Psoas muscle (tissue), 8 donors: Measurements from ENCODE around the gene PARP3. TPM values are rescaled to one million over a fixed set of nuclear protein-coding genes. Genes with fewer than 3 reads are reported as not detected.
"Not testable (repeated sequence)": the region's sequence is repeated elsewhere in the genome, so short reads cannot be mapped to it uniquely, and the experiment has no call there.

ENCODE experiments used
- ATAC-seq, 4 donors: fragments of 200-7000 bp; cut with Tn5 transposase; one replicate each; pipeline ENCODE4 v1.9.1; 2020; ENCODE audit warnings: moderate library complexity in 3 of 4, mild to moderate bottlenecking in 2 of 4
- DNase-seq, 2 donors: peaks; one replicate each; pipeline ENCODE4 v3.0.0-alpha.2; 2020
- H3K27ac ChIP-seq: fragments of 200-600 bp; one replicate; pipeline ENCODE4 v1.8.0; 2022
- H3K27me3 ChIP-seq, 3 donors: fragments of 200-600 bp in 1 of 3; one replicate each; pipeline versions ENCODE4 v1.6.1 to v1.8.0; 2013 to 2022; ENCODE audit warnings: low read length in 2 of 3, mild to moderate bottlenecking in 2 of 3, moderate library complexity in 1 of 3; ENCODE audit not compliant: insufficient read depth in 3 of 3
- H3K36me3 ChIP-seq, 2 donors: fragments of 200-600 bp in 1 of 2; one replicate each; pipeline versions ENCODE4 v1.6.1 to v1.8.0; 2013 to 2022; ENCODE audit warnings: low read depth in 1 of 2, mild to moderate bottlenecking in 1 of 2, moderate library complexity in 1 of 2; ENCODE audit not compliant: insufficient read depth in 1 of 2
- H3K4me1 ChIP-seq: fragments of 200-600 bp; one replicate; pipeline ENCODE4 v1.8.0; 2022
- H3K4me3 ChIP-seq: fragments of 200-600 bp; one replicate; pipeline ENCODE4 v1.8.0; 2022; ENCODE audit warnings: mild to moderate bottlenecking
- H3K9me3 ChIP-seq: fragments of 200-600 bp; one replicate; pipeline ENCODE4 v1.8.0; 2022
- CTCF ChIP-seq: fragments of 200-600 bp; IDR thresholded peaks from one replicate; pipeline ENCODE4 v1.8.0; 2022; ENCODE audit warnings: antibody characterized with exemption
- WGBS, 3 donors: extraction: QIAGEN DNeasy Blood & Tissue Kit; methylation state at CpG; one replicate each; pipeline versions ENCODE4 v1.1.6 to v1.1.7; 2013; 5-methylcytosine and 5-hydroxymethylcytosine counted together
- intact Hi-C, 2 donors: fragments of 100-400 bp; cut with DNase I; formaldehyde crosslinking; loops; one replicate each; pipeline versions ENCODE4 v1.11.0 to v1.14.2; 2022
- polyA plus RNA-seq, 3 donors: library from polyadenylated mRNA; stranded (reverse); fragments of 200-250 nt; gene quantifications; one replicate each; pipeline ENCODE4 v1.2.3, GENCODE V29; 2013
- total RNA-seq, 4 donors: library from RNA; stranded (reverse); fragmentation: NEBNext Ultra II Directional in 2 of 4; extraction: Animal tissue kit (Norgen Biotek cat#: 25700) in 2 of 4; gene quantifications; one replicate each; pipeline versions ENCODE4 v1.2.1 to v1.2.4, GENCODE V29; 2021 to 2023
- donor health status: healthy with polysubstance abuse.
- donor health status: DM: no; HTN: no; CAD: no; lungs with moderate emphysema.
- donor health status: Bipolar disorder and iron deficiency.
- donor health status: healthy.
- donor health status: DM: yes; HTN: yes; CAD: no.
- donor health status: DM: no; HTN: no; CAD: no.
- donor health status: DM: no; HTN: no; CAD: no.
- donor health status: DM: yes; HTN: yes; CAD: no.

PARP3 gene
- total and polyA plus RNA-seq, 7 donors, result 5.2 to 15.8 (median 11.3) TPM

- H3K27me3 ChIP-seq, result no peaks in the 10 kb centered on the region
- WGBS, 3 donors, result 47 to 49% (median 48%) methylated on average over 5 of the region's 5 CpGs
- DNase-seq, result no peak
- no peak for ATAC-seq
- intact Hi-C loops, result no loop called here
- no peak overlapping the region for H3K4me3 ChIP-seq
- no peak overlapping the region for H3K27ac ChIP-seq
- H3K4me1 ChIP-seq, result no peaks in the 10 kb centered on the region
- H3K9me3 ChIP-seq, result no peaks in the 10 kb centered on the region
- no peak for TF ChIP-seq CTCF
- no peaks in the 10 kb centered on the region for H3K36me3 ChIP-seq
These were observed 25.7 kb upstream of the PARP3 start for GRCh38 chr3:51916418-51916817.

DNA sequence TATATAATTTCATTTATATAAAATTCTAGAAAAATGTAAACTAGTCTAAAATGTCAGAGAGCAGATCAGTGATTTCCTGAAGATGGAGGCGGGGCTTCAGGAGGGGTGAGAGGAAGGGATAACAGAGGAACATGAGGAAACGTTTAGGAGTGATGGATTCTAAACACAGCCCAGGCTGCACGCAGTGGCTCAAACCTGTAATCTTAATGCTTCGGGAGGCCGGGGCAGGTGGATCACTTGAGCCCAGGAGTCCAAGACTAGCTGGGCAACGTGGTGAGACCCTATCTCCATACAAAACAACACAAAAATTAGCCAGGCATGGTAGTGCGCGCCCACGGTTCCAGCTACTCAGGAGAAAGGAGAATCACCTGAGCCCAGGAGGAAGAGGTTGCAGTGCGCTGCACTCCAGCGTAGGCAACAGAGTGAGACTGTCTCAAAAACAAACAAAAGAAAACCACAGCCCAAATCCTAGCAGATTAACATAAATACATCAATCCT is 21.0 kb upstream of the PARP3 start:
- intact Hi-C loops, result no loop called here
- H3K27me3 ChIP-seq, result no peaks in the 10 kb centered on the region
- ATAC-seq, result no peak
- DNase-seq, result no peak
- H3K27ac ChIP-seq, result no peak overlapping the region
- 80 to 84% (median 80%) methylated on average over 11 of the region's 11 CpGs for WGBS, 3 donors
- no peaks in the 10 kb centered on the region for H3K36me3 ChIP-seq
- H3K4me1 ChIP-seq, result peaks cover 3% of the 10 kb centered on the region
- H3K4me3 ChIP-seq, result no peak overlapping the region
- H3K9me3 ChIP-seq, result no peaks in the 10 kb centered on the region
- no peak for TF ChIP-seq CTCF

DNA sequence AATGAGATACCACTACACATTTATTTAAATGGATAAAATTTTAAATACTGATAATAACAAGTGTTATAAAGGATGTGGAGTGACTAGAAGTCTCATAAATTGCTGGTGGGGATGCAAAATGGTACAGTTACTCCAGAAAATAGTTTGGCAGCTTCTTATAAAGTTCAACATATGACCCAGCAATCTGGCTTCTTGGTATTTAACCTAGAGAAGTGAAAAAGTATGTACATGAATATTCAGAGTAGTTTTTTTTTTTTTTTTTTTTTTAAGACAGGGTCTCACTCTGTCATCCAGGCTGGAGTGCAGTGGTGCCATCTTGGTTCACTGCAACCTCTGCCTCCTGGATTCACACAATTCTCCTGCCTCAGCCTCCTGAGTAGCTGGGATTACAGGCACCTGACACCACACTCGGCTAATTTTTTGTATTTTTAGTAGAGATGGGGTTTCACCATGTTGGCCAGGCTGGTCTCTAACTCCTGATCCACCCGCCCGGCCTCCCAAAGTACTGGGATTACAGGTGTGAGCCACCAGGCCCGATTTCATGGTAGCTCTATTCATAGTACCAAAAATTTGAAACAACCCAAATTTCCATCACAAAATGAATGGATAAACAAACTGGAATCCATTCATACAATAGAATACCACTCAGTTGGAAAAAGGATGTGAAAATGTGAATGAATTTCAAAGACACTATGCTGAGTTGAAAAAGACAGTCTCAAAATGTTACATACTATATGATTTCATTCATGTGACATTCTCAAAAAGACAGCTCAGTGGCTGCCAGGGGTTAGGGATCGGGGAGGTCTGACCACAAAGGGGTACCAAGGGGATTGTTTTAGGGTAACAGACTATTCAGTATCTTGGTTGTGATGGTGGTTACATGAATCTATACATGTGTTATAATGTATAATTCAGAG is 14.8 kb upstream of the PARP3 start:
- intact Hi-C loops, result no loop called here
- DNase-seq, result no peak

GRCh38 chr3:51928438-51928837 is 13.7 kb upstream of the PARP3 start:
- Histone ChIP-seq H3K9me3 (no peaks in the 10 kb centered on the region), H3K27ac (no peak overlapping the region), H3K36me3 (peaks cover 0 to 19% of the 10 kb centered on the region in 2 donors), H3K27me3 (no peaks in the 10 kb centered on the region), H3K4me3 (no peak overlapping the region), H3K4me1 (peaks cover 5% of the 10 kb centered on the region)
- TF ChIP-seq CTCF, result no peak
- intact Hi-C loops, result no loop called here
- ATAC-seq, result no peak
- 93 to 97% (median 94%) methylated on average over 7 of the region's 7 CpGs for WGBS, 3 donors
- DNase-seq, result no peak

More for the DNA sequence above, 14.8 kb upstream of the PARP3 start:
- H3K27ac ChIP-seq, result no peak overlapping the region
- TF ChIP-seq CTCF, result no peak
- peaks cover 5% of the 10 kb centered on the region for H3K4me1 ChIP-seq
- no peaks in the 10 kb centered on the region for H3K9me3 ChIP-seq
- ATAC-seq, result no peak
- H3K36me3 ChIP-seq, result peaks cover 0 to 8% of the 10 kb centered on the region in 2 donors
- no peak overlapping the region for H3K4me3 ChIP-seq
- 86 to 90% (median 89%) methylated on average over 5 of the region's 5 CpGs for WGBS, 3 donors
- no peaks in the 10 kb centered on the region for H3K27me3 ChIP-seq

DNA sequence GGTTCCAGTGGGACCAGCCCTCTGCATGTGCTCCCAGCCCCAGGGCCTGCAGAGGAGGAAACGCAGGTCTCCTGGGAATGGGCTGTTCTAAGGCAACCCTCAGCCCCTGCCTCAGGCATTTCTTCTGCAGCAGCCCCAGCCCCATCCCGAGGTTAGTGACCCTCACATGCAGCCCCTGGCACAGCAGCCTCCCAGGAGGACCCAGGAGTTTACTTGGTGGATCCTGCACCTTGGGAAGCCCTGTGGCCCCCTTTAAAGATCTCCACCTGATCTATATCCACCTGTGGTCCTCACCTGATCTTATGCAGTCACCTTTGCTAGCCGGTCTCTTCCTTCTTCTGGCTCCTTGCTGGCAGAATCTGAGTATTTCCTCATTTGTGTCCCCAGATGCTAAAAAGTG is 13.2 kb upstream of the PARP3 start:
- peaks cover 2 to 24% of the 10 kb centered on the region in 2 donors for H3K36me3 ChIP-seq
- not testable (repeated sequence) for ATAC-seq

More for the DNA sequence above, 13.2 kb upstream of the PARP3 start:
- H3K9me3 ChIP-seq, H3K4me3 ChIP-seq, H3K4me1 ChIP-seq, intact Hi-C loops, H3K27ac ChIP-seq, DNase-seq, H3K27me3 ChIP-seq: not testable (repeated sequence)
- WGBS, 3 donors, result 78 to 87% (median 81%) methylated on average over 2 to 3 of the region's 3 CpGs
